WTC11 (cell line): ENCODE measurements around the gene MRPL39. TPM values are rescaled to one million over a fixed set of nuclear protein-coding genes. Genes with fewer than 3 reads are reported as not detected.

ENCODE experiments used
- AFF4 ChIP-seq: sonication (generic); formaldehyde crosslinking; IDR thresholded peaks from 2 replicates; pipeline ENCODE4 v1.8.1; 2023; ENCODE audit warnings: mild to moderate bottlenecking, missing genetic modification reagents, borderline replicate concordance
- ATF1 ChIP-seq: sonication (generic); formaldehyde crosslinking; IDR thresholded peaks from 2 replicates; pipeline ENCODE4 v1.8.1; 2023; ENCODE audit warnings: mild to moderate bottlenecking, moderate library complexity, missing genetic modification reagents
- E2F5 ChIP-seq: sonication (generic); formaldehyde crosslinking; IDR thresholded peaks from 2 replicates; pipeline ENCODE4 v1.8.1; 2022; ENCODE audit warnings: mild to moderate bottlenecking, moderate library complexity, missing genetic modification reagents
- ELF4 ChIP-seq: sonication (generic); formaldehyde crosslinking; IDR thresholded peaks from 2 replicates; pipeline ENCODE4 v1.8.1; 2022; ENCODE audit warnings: low read depth, mild to moderate bottlenecking, moderate library complexity, missing genetic modification reagents
- EMX1 ChIP-seq: fragments of 250-450 bp; sonication (Bioruptor Pico); IDR thresholded peaks from 2 replicates; pipeline ENCODE4 v1.8.0; 2021; ENCODE audit warnings: mild to moderate bottlenecking
- ERG ChIP-seq: fragments of 250-450 bp; sonication (Bioruptor Pico); IDR thresholded peaks from 2 replicates; pipeline ENCODE4 v1.8.0; 2021; ENCODE audit warnings: mild to moderate bottlenecking
- FOXK1 ChIP-seq: sonication (generic); formaldehyde crosslinking; IDR thresholded peaks from 2 replicates; pipeline ENCODE4 v1.8.0; 2022; ENCODE audit warnings: mild to moderate bottlenecking, moderate library complexity, missing genetic modification reagents
- IRF2 ChIP-seq: sonication (generic); formaldehyde crosslinking; IDR thresholded peaks from 2 replicates; pipeline ENCODE4 v1.8.0; 2022; ENCODE audit warnings: low read depth, missing genetic modification reagents, borderline replicate concordance
- KAT7 ChIP-seq: sonication (generic); formaldehyde crosslinking; IDR thresholded peaks from 2 replicates; pipeline ENCODE4 v1.8.1; 2023; ENCODE audit warnings: missing genetic modification reagents, mild to moderate bottlenecking, borderline replicate concordance
- MYBL2 ChIP-seq: sonication (generic); formaldehyde crosslinking; IDR thresholded peaks from 2 replicates; pipeline ENCODE4 v1.8.1; 2023; ENCODE audit warnings: mild to moderate bottlenecking, moderate library complexity, missing genetic modification reagents
- NFE2L1 ChIP-seq: sonication (generic); formaldehyde crosslinking; IDR thresholded peaks from 2 replicates; pipeline ENCODE4 v1.8.1; 2023; ENCODE audit warnings: missing genetic modification reagents
- NFYB ChIP-seq: sonication (generic); formaldehyde crosslinking; conservative IDR thresholded peaks from 2 replicates; pipeline ENCODE4 v1.8.0; 2022; ENCODE audit warnings: low read depth, missing genetic modification reagents
- SMAD3 ChIP-seq: sonication (generic); formaldehyde crosslinking; IDR thresholded peaks from 2 replicates; pipeline ENCODE4 v1.8.0; 2022; ENCODE audit warnings: missing genetic modification reagents, mild to moderate bottlenecking, borderline replicate concordance
- TEAD1 ChIP-seq: sonication (generic); formaldehyde crosslinking; IDR thresholded peaks from 2 replicates; pipeline ENCODE4 v1.8.0; 2022; ENCODE audit warnings: mild to moderate bottlenecking, missing genetic modification reagents
- ZNF121 ChIP-seq: sonication (generic); formaldehyde crosslinking; IDR thresholded peaks from 2 replicates; pipeline ENCODE4 v1.8.0; 2023; ENCODE audit warnings: missing genetic modification reagents
- ZNF281 ChIP-seq: sonication (generic); formaldehyde crosslinking; IDR thresholded peaks from 2 replicates; pipeline ENCODE4 v1.8.0; 2023; ENCODE audit warnings: mild to moderate bottlenecking, missing genetic modification reagents
- ZNF317 ChIP-seq: sonication (generic); formaldehyde crosslinking; IDR thresholded peaks from 2 replicates; pipeline ENCODE4 v1.8.1; 2023; ENCODE audit warnings: low read depth, mild to moderate bottlenecking, moderate library complexity, missing genetic modification reagents, borderline replicate concordance
- ZNF416 ChIP-seq: fragments of 250-450 bp; sonication (Bioruptor Pico); IDR thresholded peaks from 2 replicates; pipeline ENCODE4 v1.9.0; 2021; ENCODE audit warnings: mild to moderate bottlenecking, inconsistent platforms
- ZNF425 ChIP-seq: fragments of 250-450 bp; sonication (Bioruptor Pico); conservative IDR thresholded peaks from 2 replicates; pipeline ENCODE4 v1.9.0; 2021; ENCODE audit warnings: mild to moderate bottlenecking
- ZNF532 ChIP-seq: fragments of 250-450 bp; sonication (Bioruptor Pico); IDR thresholded peaks from 2 replicates; pipeline ENCODE4 v1.9.0; 2021; ENCODE audit warnings: mild to moderate bottlenecking, borderline replicate concordance
- total RNA-seq: library from RNA; stranded (reverse); gene quantifications from 3 replicates; pipeline ENCODE4 v1.2.3, GENCODE V29; 2021

MRPL39 gene
- total RNA-seq, 1 experiment from 2014 or later = 34.7 TPM

- TF ChIP-seq TEAD1 (peak; percentile 89), SMAD3 (CRISPR knock-in tag) (no peak; the same call in 1 of the 2 replicates), MYBL2 (CRISPR knock-in tag) (peak; percentile 91), E2F5 (no peak), ELF4 (no peak), ZNF532 (CRISPR knock-in tag) (no peak), IRF2 (CRISPR knock-in tag) (0 out of 2 replicates have a peak, but pooled peaks have one; percentile 77), FOXK1 (peak; percentile 95), ZNF121 (CRISPR knock-in tag) (no peak; the same call in 1 of the 2 replicates), NFE2L1 (CRISPR knock-in tag) (no peak), ZNF425 (no peak), ERG (CRISPR knock-in tag) (no peak), NFYB (no peak), ZNF281 (peak; percentile 73), ATF1 (CRISPR knock-in tag) (no peak), ZNF317 (CRISPR knock-in tag) (no peak), EMX1 (CRISPR knock-in tag) (no peak), KAT7 (CRISPR knock-in tag) (peak; percentile 92; the same call in 1 of the 2 replicates), AFF4 (no peak), ZNF416 (CRISPR knock-in tag) (no peak)
Observed at GRCh38 chr21:25607151-25608043, at the start of gene MRPL39 (continued).
